22Rv1 (cell line): Measurements from ENCODE around the gene PTPRG.

ENCODE experiments used
- CTCF ChIP-seq: fragments of 450-650 bp; IDR thresholded peaks from 2 replicates; pipeline ENCODE4 v1.5.1; 2017; ENCODE audit warnings: mild to moderate bottlenecking
- ZFX ChIP-seq: fragments of 450-650 bp; IDR thresholded peaks from 2 replicates; pipeline ENCODE4 v1.6.1; 2017; ENCODE audit warnings: antibody characterized with exemption, borderline replicate concordance

GRCh38 chr3:61809879-61810278, 248.5 kb downstream of the PTPRG start:
- no peak for TF ChIP-seq CTCF
- no peak for TF ChIP-seq ZFX
